HG03354 (cell line): Measurements from ENCODE around the gene SH3RF3.

Experiments
- ATAC-seq: cut with Tn5 transposase; IDR thresholded peaks from one replicate; pipeline ENCODE4 v1.9.1; 2021; ENCODE audit warnings: mild to moderate bottlenecking; ENCODE audit not compliant: unreplicated experiment, poor library complexity, severe bottlenecking

Gene SH3RF3

GRCh38 chr2:109173311-109174171 is 44.5 kb downstream of the SH3RF3 start:
- ATAC-seq, result no peak

- no peak for ATAC-seq
These were observed 45.2 kb downstream of the SH3RF3 start for GRCh38 chr2:109174214-109174613.

GRCh38 chr2:109174626-109175349 is 45.8 kb downstream of the SH3RF3 start:
- no peak for ATAC-seq

GRCh38 chr2:109175350-109175678 is 46.3 kb downstream of the SH3RF3 start:
- no peak for ATAC-seq

GRCh38 chr2:109176928-109177327 is 47.9 kb downstream of the SH3RF3 start:
- ATAC-seq, result no peak

GRCh38 chr2:109177635-109178034 is 48.6 kb downstream of the SH3RF3 start:
- no peak for ATAC-seq

- no peak for ATAC-seq
These were observed 50.0 kb downstream of the SH3RF3 start for GRCh38 chr2:109178968-109179367.

- ATAC-seq, result no peak
These were observed 51.8 kb downstream of the SH3RF3 start for GRCh38 chr2:109180786-109181185.

GRCh38 chr2:109182426-109182825 is 53.4 kb downstream of the SH3RF3 start:
- ATAC-seq, result no peak

GRCh38 chr2:109183871-109184270 is 54.9 kb downstream of the SH3RF3 start:
- ATAC-seq, result no peak

- ATAC-seq, result no peak
These were observed 55.4 kb downstream of the SH3RF3 start for GRCh38 chr2:109184368-109184767.

- ATAC-seq, result no peak
These were observed 56.3 kb downstream of the SH3RF3 start for GRCh38 chr2:109185338-109185737.

- ATAC-seq, result no peak
These were observed 57.0 kb downstream of the SH3RF3 start for GRCh38 chr2:109185821-109186570.

- no peak for ATAC-seq
These were observed 57.7 kb downstream of the SH3RF3 start for GRCh38 chr2:109186656-109187250.

- ATAC-seq, result no peak
These were observed 58.9 kb downstream of the SH3RF3 start for GRCh38 chr2:109187711-109188495.

GRCh38 chr2:109188496-109188890 is 59.5 kb downstream of the SH3RF3 start:
- ATAC-seq, result no peak

- no peak for ATAC-seq
These were observed 59.9 kb downstream of the SH3RF3 start for GRCh38 chr2:109188898-109189297.

- ATAC-seq, result no peak
These were observed 60.7 kb downstream of the SH3RF3 start for GRCh38 chr2:109189751-109190150.

GRCh38 chr2:109193807-109194619 is 65.0 kb downstream of the SH3RF3 start:
- ATAC-seq, result no peak
